HG03354 (cell line): ENCODE results near the gene NEDD4L.

Experiments used
- ATAC-seq: cut with Tn5 transposase; IDR thresholded peaks from one replicate; pipeline ENCODE4 v1.9.1; 2021; ENCODE audit warnings: mild to moderate bottlenecking; ENCODE audit not compliant: unreplicated experiment, poor library complexity, severe bottlenecking

Gene NEDD4L

GRCh38 chr18:58347135-58347534 is 303.1 kb downstream of the NEDD4L start:
- ATAC-seq, result no peak

GRCh38 chr18:58348517-58348916 is 304.5 kb downstream of the NEDD4L start:
- ATAC-seq, result no peak

- no peak for ATAC-seq
Measured at GRCh38 chr18:58348951-58349350, 304.9 kb downstream of the NEDD4L start.

GRCh38 chr18:58349650-58350049 is 305.6 kb downstream of the NEDD4L start:
- ATAC-seq, result peak; percentile 64

GRCh38 chr18:58350526-58350925 is 306.5 kb downstream of the NEDD4L start:
- ATAC-seq, result no peak

GRCh38 chr18:58351776-58352175 is 307.8 kb downstream of the NEDD4L start:
- ATAC-seq, result no peak

GRCh38 chr18:58353581-58353980 is 309.6 kb downstream of the NEDD4L start:
- ATAC-seq, result no peak

GRCh38 chr18:58354051-58354450 is 310.0 kb downstream of the NEDD4L start:
- ATAC-seq, result no peak

GRCh38 chr18:58354791-58355190 is 310.8 kb downstream of the NEDD4L start:
- ATAC-seq, result no peak

GRCh38 chr18:58355243-58355642 is 311.2 kb downstream of the NEDD4L start:
- no peak for ATAC-seq

- ATAC-seq, result no peak
Measured at GRCh38 chr18:58359218-58359617, 315.2 kb downstream of the NEDD4L start.

- ATAC-seq, result no peak
Measured at GRCh38 chr18:58359620-58360019, 315.6 kb downstream of the NEDD4L start.

- ATAC-seq, result no peak
Measured at GRCh38 chr18:58360324-58360723, 316.3 kb downstream of the NEDD4L start.

GRCh38 chr18:58361212-58361611 is 317.2 kb downstream of the NEDD4L start:
- ATAC-seq, result no peak

GRCh38 chr18:58362027-58362575 is 318.1 kb downstream of the NEDD4L start:
- ATAC-seq, result no peak

GRCh38 chr18:58362829-58363271 is 318.8 kb downstream of the NEDD4L start:
- ATAC-seq, result no peak

GRCh38 chr18:58363767-58364540 is 319.9 kb downstream of the NEDD4L start:
- ATAC-seq, result no peak

- ATAC-seq, result no peak
Measured at GRCh38 chr18:58364876-58365528, 321.0 kb downstream of the NEDD4L start.

GRCh38 chr18:58367425-58368140 is 323.6 kb downstream of the NEDD4L start:
- peak; percentile 45 for ATAC-seq

GRCh38 chr18:58369616-58370015 is 325.6 kb downstream of the NEDD4L start:
- no peak for ATAC-seq
